GM19193 (cell line): Measurements from ENCODE around the gene SLC36A2.

Experiments used
- POLR2A ChIP-seq: IDR thresholded peaks from 4 replicates; pipeline ENCODE4 v1.6.1; 2011; ENCODE audit not compliant: insufficient read depth, insufficient read length; ENCODE audit errors: extremely low read depth

SLC36A2 gene

GRCh38 chr5:151345187-151345807, 2.1 kb downstream of the SLC36A2 start:
- no peak for TF ChIP-seq POLR2A

GRCh38 chr5:151344088-151344487, 3.3 kb downstream of the SLC36A2 start:
- no peak for TF ChIP-seq POLR2A

GRCh38 chr5:151340004-151340403, 7.4 kb downstream of the SLC36A2 start:
- TF ChIP-seq POLR2A: no peak

DNA sequence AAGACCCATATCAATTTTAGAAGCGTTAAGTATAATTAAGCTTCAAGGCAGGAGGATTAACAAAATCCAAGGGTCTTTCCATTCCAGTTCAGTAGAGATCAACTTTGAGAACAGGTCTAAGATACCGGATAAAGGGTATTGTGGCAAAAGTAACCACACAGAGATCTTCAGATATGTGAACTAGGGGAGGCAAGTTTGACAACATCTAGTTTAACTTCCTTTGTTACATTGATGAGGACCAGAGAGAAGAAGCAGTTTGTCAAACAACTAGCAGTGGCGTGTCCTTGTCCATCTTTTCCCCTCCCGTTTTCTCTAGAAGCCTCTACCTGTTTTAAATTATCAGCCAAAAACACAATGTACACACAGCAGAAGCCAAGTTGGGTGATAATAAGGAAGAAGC, 8.6 kb downstream of the SLC36A2 start:
- TF ChIP-seq POLR2A: no peak

DNA sequence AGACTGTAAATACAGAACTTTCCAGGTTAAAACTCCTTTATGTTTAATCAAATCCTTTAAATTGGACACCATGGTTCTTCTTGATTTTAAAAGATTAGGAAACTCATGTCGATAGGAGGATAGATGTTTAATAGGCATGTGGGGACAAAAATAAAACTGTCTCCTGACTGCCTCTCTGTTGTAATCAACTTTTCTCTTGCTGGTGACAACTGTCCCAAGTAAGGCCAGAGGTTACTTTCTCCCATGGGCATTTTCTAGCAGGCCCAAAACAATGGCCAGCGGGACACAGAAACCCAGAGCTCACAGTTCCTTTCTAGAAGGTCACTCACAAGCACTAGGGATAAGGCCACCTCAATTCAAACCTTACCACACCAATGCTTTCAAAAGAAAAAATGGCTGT, 14.5 kb downstream of the SLC36A2 start:
- TF ChIP-seq POLR2A: no peak

GRCh38 chr5:151328734-151329133, 18.6 kb downstream of the SLC36A2 start:
- no peak for TF ChIP-seq POLR2A

DNA sequence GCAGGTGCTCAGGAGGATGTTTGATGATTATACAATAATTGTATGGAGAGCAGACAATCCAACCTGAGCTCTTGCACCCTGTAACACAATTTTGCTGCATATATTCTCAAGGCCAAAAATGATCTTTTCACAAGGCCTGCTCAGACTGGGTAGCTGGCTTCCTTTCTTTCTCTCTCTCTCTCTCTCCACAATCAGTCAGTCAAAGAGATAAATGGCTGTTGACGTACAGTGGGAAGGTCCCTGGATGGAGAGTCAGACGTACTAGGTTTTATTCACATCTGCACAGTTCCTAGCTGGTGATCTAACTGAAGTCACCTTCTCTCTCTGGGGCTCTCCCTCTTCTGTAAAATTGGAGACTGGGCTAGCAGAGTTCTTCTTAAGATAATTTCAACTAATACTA, 19.8 kb downstream of the SLC36A2 start:
- TF ChIP-seq POLR2A: no peak

DNA sequence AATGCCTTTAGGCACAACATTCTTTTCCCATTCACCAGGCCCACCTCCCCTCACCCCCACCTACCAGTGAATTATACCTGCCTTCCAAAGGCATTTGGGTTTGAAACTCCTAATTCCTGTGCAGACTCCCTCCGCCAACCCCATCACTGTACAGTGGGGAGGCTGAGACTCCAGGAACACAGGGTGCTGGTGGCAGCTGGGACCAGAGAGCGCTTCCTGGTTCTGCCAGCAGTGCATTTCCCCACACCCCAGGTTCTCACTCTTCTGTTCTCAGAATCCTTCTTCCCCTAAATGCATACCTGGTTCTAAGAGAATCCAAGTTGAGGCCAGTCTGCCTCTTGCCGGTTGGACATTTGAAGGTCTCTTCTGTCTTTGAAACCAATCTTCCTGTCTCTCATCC, 21.1 kb downstream of the SLC36A2 start:
- TF ChIP-seq POLR2A: no peak

DNA sequence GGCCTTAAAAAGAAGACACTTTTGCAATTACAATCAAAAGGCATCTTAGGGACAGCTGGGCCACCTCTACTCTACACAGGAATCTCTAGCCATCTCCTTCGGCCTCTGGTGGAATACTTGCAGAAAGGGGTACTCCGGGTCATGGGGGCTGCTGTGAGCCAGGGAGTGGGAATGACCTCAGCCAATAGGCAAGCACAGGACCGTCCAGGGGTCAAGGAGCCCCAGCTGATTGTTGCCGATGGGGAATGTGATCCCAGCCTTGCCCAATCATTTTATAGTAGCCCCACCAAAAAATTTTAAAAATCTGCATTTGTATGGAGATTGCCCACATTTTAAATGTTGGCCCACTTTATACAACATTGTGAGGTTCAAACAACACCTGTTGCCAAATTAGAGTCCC, 26.9 kb downstream of the SLC36A2 start:
- TF ChIP-seq POLR2A: no peak

DNA sequence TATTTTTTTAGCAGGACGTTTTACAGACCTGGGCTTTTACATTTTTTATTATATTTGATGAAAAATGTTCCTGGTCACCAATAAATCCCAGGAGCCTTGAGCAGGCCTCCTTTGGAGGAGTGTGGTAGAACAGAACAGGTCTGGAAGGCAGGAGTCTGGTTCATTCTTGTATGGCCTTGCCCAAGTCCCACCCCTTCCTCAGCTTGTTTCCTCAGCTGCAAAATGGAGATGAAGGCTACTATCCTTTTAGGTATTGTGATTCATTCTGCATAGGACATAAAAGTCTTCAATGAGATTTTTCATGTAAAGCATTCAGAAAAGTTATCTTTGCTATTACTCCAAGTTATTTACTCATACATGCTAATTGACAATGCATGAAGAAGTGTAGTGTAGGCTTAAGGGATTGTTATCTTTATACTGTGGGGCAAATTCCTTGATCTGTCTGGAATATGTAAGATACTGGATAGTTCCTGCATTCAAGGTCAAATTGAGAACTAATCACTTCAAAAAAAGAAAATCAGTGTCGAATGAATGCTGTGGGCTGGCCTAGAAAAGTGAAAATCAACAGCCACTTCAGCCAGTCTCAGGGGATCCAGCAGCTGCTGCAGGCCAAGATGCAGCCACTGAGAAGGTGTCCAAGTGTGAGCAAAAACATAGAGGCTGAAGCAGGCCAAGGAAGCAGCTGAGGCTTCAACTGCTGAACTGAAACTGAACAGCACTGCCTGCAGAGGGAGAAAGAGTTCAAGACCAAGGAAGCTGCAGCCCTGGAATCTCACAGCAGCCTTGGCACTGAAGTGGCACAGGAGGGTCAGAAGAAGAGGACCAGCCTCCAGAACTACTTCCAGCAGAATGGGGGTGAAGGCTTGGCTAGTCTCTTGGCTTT, 28.3 kb downstream of the SLC36A2 start:
- no peak for TF ChIP-seq POLR2A

- no peak for TF ChIP-seq POLR2A
Measured at GRCh38 chr5:151317871-151318270, 29.5 kb downstream of the SLC36A2 start.

DNA sequence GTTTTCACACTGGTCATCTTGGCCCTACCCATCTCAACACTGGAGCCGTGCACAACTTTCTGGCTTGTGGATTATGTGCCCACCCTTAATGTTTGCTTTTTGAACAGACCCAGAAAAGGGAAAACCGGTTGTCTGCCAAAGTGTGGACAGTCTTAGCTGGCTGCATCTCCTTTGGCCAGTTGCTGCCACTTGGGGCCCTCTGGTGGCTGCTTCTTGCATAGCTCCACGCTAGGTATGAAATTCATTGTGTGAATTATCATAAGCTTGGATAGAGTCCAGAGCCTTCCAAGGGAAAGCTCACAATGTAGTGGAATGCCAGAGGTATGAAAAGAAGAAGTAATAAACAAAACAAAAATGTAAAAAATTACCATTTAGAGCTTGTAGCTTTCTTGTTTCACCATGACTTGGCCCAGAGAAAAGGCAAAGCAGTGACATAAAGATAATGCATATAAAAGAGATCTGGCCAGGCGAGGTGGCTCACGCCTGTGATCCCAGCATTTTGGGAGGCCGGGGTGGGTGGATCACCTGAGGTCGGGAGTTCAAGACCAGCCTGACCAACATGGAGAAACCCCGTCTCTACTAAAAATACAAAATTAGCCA, 31.3 kb downstream of the SLC36A2 start:
- TF ChIP-seq POLR2A: no peak

DNA sequence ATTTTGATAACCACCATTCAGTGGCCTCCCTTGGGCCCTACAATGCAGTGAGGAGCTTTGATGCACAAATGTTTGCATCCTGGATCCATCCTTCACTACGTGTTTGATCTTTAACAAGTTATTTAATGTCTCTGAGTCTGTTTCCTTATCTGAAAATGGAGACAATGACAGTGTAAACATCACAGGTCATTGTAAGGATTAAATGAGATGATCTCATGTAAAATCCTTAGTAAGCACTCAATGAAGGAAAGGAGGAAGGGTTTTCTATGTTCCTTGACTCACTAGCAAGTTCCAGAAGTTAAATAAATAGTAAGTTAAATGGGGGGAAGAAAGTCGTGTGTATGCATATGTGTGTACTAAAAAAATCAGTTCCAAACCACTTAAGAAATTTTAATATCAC, 34.0 kb downstream of the SLC36A2 start:
- no peak for TF ChIP-seq POLR2A

GRCh38 chr5:151312756-151313324, 34.5 kb downstream of the SLC36A2 start:
- no peak for TF ChIP-seq POLR2A

- no peak for TF ChIP-seq POLR2A
Measured at GRCh38 chr5:151310932-151311331, 36.4 kb downstream of the SLC36A2 start.
